Endothelial cell of umbilical vein (primary cell): ENCODE results near the gene LMAN2. TPM values are rescaled to one million over a fixed set of nuclear protein-coding genes. Genes with fewer than 3 reads are reported as not detected.

Experiments used
- BruUV-seq: library from RNA; stranded (reverse); fragments of 400-500 nt; replicated peaks from 2 replicates; lab custom pipeline; 2021; lab: Mats Ljungman, UMichigan
- CTCF ChIA-PET: fragments of 300-600, 350-600 bp; sonication (Branson Sonifier 250); formaldehyde crosslinking; loops from one replicate; lab custom pipeline; 2021; ENCODE audit warnings: antibody characterized with exemption, inconsistent platforms; lab: Charles Lee
- POLR2A ChIA-PET: fragments of 300-600, 350-600 bp; sonication (Branson Sonifier 250); formaldehyde crosslinking; loops from one replicate; lab custom pipeline; 2021; ENCODE audit warnings: antibody characterized with exemption, inconsistent platforms; lab: Charles Lee
- DNase-seq: peaks from one replicate; pipeline ENCODE4 v3.0.0-alpha.2; 2011; ENCODE audit warnings: low read depth, low spot score
- FAIRE-seq: peaks from 2 replicates; lab custom pipeline; 2011; peaks lifted over from hg19 to GRCh38; lab: Jason Lieb, UNC
- H2AFZ ChIP-seq: 2 replicates; pipeline ENCODE4 v1.6.0; 2012; ENCODE audit warnings: low read depth, low read length, control low read depth, inconsistent platforms
- H3K27ac ChIP-seq: 2 replicates; pipeline ENCODE4 v1.5.1; 2011; ENCODE audit warnings: low read depth, mild to moderate bottlenecking, control low read depth, low read length, moderate library complexity; ENCODE audit not compliant: insufficient read depth
- H3K27me3 ChIP-seq, 2 experiments: 2 replicates each; pipeline versions ENCODE4 v1.6.0 to v1.6.1; 2011; ENCODE audit warnings: low read length in 2 of 2, mixed read lengths in 1 of 2; ENCODE audit not compliant: control insufficient read depth in 2 of 2, insufficient read depth in 2 of 2
- H3K36me3 ChIP-seq, 2 experiments: 2 replicates in 1 of 2; 3 replicates in 1 of 2; pipeline ENCODE4 v1.5.1; 2011; ENCODE audit warnings: low read length in 2 of 2, mild to moderate bottlenecking in 1 of 2, moderate library complexity in 1 of 2; ENCODE audit not compliant: control insufficient read depth in 2 of 2, insufficient read depth in 2 of 2; ENCODE audit errors: extremely low read depth in 1 of 2
- H3K4me1 ChIP-seq: 3 replicates; pipeline ENCODE4 v1.5.1; 2011; ENCODE audit warnings: mild to moderate bottlenecking, low read length; ENCODE audit not compliant: control insufficient read depth, insufficient read depth; ENCODE audit errors: extremely low read depth
- H3K4me2 ChIP-seq: 2 replicates; pipeline ENCODE4 v1.6.1; 2011; ENCODE audit warnings: low read length, control low read depth, mixed read lengths; ENCODE audit not compliant: insufficient read depth
- H3K4me3 ChIP-seq, 3 experiments: fragments of 200-600 bp in 1 of 3; sonication (generic), shearing (Covaris generic) in 1 of 3; replicated peaks in 1 of 3; 2 replicates each; pipeline ENCODE4 v1.5.1; 2011 to 2016; ENCODE audit warnings: control low read depth in 3 of 3, low read length in 3 of 3, mild to moderate bottlenecking in 2 of 3, inconsistent platforms in 1 of 3, low read depth in 1 of 3, moderate library complexity in 1 of 3; ENCODE audit not compliant: insufficient read depth in 1 of 3
- H3K79me2 ChIP-seq: 2 replicates; pipeline ENCODE4 v1.6.0; 2012; ENCODE audit warnings: low read length, inconsistent platforms; ENCODE audit not compliant: control insufficient read depth, insufficient read depth
- H3K9ac ChIP-seq: replicated peaks from 2 replicates; pipeline ENCODE3; 2011; ENCODE audit warnings: low read length, control low read depth; ENCODE audit not compliant: insufficient read depth; ENCODE audit errors: extremely low read depth
- H3K9me1 ChIP-seq: replicated peaks from 3 replicates; pipeline ENCODE4 v1.6.0; 2011; ENCODE audit warnings: mild to moderate bottlenecking, low read length; ENCODE audit not compliant: control insufficient read depth, insufficient read depth; ENCODE audit errors: extremely low read depth
- H3K9me3 ChIP-seq: replicated peaks from 2 replicates; pipeline ENCODE4 v1.5.1; 2012; ENCODE audit warnings: low read length, inconsistent platforms; ENCODE audit not compliant: control insufficient read depth, insufficient read depth
- H4K20me1 ChIP-seq: replicated peaks from 2 replicates; pipeline ENCODE3; 2011; ENCODE audit warnings: mild to moderate bottlenecking, low read length; ENCODE audit not compliant: control insufficient read depth, insufficient read depth; ENCODE audit errors: extremely low read depth
- EZH2 ChIP-seq: IDR thresholded peaks from 2 replicates; pipeline ENCODE4 v1.6.1; 2012; ENCODE audit warnings: borderline replicate concordance, low read depth, mild to moderate bottlenecking, moderate library complexity, low read length, inconsistent platforms; ENCODE audit not compliant: severe bottlenecking
- FOS ChIP-seq: IDR thresholded peaks from 2 replicates; pipeline ENCODE4 v1.6.1; 2011; ENCODE audit warnings: mild to moderate bottlenecking, low read length, moderate library complexity, borderline replicate concordance; ENCODE audit not compliant: insufficient read depth
- GATA2 ChIP-seq: IDR thresholded peaks from 2 replicates; pipeline ENCODE4 v1.7.0; 2011; ENCODE audit warnings: low read depth, mild to moderate bottlenecking, moderate library complexity, mixed read lengths, low read length; ENCODE audit not compliant: insufficient read length, insufficient read depth
- JUN ChIP-seq: IDR thresholded peaks from 2 replicates; pipeline ENCODE4 v1.6.1; 2011; ENCODE audit warnings: borderline replicate concordance, low read depth; ENCODE audit not compliant: insufficient read length, insufficient read depth
- MYC ChIP-seq: IDR thresholded peaks from one replicate; pipeline ENCODE4 v1.6.1; 2011; ENCODE audit warnings: mild to moderate bottlenecking, low read depth, low read length
- POLR2A ChIP-seq: IDR thresholded peaks from 2 replicates; pipeline ENCODE4 v1.6.1; 2012; ENCODE audit warnings: low read depth, mild to moderate bottlenecking, control low read depth, low read length
- POLR2AphosphoS5 ChIP-seq: IDR thresholded peaks from 2 replicates; pipeline ENCODE4 v1.6.1; 2012; ENCODE audit warnings: low read depth, mild to moderate bottlenecking, control low read depth, low read length, moderate library complexity; ENCODE audit not compliant: insufficient read depth
- dilution Hi-C: fragments of 300-500 bp; cut with MboI; formaldehyde crosslinking; loops from one replicate; pipeline ENCODE4 v1.15.0; 2019; ENCODE audit warnings: low sequenced_read_pairs; ENCODE audit not compliant: extremely low pct_ligation_motif_present
- intact Hi-C: fragments of 100-400 bp; cut with micrococcal nuclease; formaldehyde crosslinking; loops from one replicate; pipeline ENCODE4 v1.10.0; 2022
- polyA plus RNA-seq, 4 experiments: library from polyadenylated mRNA; depleted of rRNA in 3 of 4; stranded (reverse) in 3 of 4; unstranded in 1 of 4; fragments of >200 nt; gene quantifications; 2 replicates each; pipeline versions ENCODE4 v1.2.1 to v1.2.3, GENCODE V29; 2011 to 2012; ENCODE audit warnings: missing spikeins in 1 of 4
- total RNA-seq: library from RNA; stranded (reverse); gene quantifications from 2 replicates; pipeline ENCODE4 v1.2.3, GENCODE V29; 2021
- TF ChIP-seq, protein P1 (sequence below), 2 donors: IDR thresholded peaks; 1 replicate in 1 of 2; 2 replicates in 1 of 2; pipeline ENCODE4 v1.5.1; 2011; ENCODE audit warnings: low read length in 2 of 2, mild to moderate bottlenecking in 2 of 2, moderate library complexity in 2 of 2, control low read depth in 1 of 2, inconsistent platforms in 1 of 2, low read depth in 1 of 2; ENCODE audit not compliant: insufficient read depth in 1 of 2; ENCODE audit errors: extremely low read depth in 1 of 2
- TF ChIP-seq, protein P2 (sequence below): IDR thresholded peaks from 2 replicates; pipeline ENCODE4 v1.6.1; 2011; ENCODE audit not compliant: insufficient read depth, insufficient read length

Gene LMAN2
- total and polyA plus RNA-seq, 2 donors (not counting 3 experiments of a cell fraction or from before 2014, with no cell fraction given): 151 to 370 TPM

DNA sequence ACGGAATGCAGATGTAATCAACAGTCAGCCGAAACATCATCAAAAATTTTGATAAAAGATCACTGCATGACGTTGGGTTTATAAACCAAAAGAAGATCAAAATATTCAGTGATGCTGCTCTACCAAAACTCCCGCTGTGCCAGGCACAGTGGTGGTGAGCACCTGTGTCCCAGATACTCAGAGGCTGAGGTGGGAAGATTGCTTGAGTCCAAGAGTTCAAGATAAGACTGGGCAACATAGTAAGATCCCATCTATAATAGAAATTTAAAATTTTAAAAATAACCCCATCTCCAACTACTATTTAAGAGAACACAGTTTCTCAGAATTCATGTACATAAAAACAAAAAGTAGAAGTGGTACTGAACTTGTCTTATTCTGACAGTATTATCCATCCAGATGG lies 3.8 kb downstream of the LMAN2 start:
- CTCF ChIA-PET: no interaction called here
- H3K9me1 ChIP-seq: no peaks in the 10 kb centered on the region
- intact Hi-C loops (no loop called here), dilution Hi-C loops (no loop called here)
- no peaks in the 10 kb centered on the region for H4K20me1 ChIP-seq
- no peak overlapping the region for H3K4me3 ChIP-seq
- POLR2A ChIA-PET: no interaction called here
- FAIRE-seq (peak; percentile 40), DNase-seq (no peak)
- no peaks in the 10 kb centered on the region for H3K9me3 ChIP-seq
- H3K4me1 ChIP-seq: peaks cover 21% of the 10 kb centered on the region
- no peak overlapping the region for H3K27ac ChIP-seq
- H3K4me2 ChIP-seq: no peak overlapping the region
- peaks cover 65% of the 10 kb centered on the region for H3K79me2 ChIP-seq
- H2AFZ ChIP-seq: no peak overlapping the region
- BruUV-seq: no TSS peak
- no peak overlapping the region for H3K9ac ChIP-seq
- peaks cover 2 to 6% of the 10 kb centered on the region in 2 experiments for H3K36me3 ChIP-seq
- TF ChIP-seq MYC (no peak), POLR2A (no peak)
- TF ChIP-seq, protein P1, sequence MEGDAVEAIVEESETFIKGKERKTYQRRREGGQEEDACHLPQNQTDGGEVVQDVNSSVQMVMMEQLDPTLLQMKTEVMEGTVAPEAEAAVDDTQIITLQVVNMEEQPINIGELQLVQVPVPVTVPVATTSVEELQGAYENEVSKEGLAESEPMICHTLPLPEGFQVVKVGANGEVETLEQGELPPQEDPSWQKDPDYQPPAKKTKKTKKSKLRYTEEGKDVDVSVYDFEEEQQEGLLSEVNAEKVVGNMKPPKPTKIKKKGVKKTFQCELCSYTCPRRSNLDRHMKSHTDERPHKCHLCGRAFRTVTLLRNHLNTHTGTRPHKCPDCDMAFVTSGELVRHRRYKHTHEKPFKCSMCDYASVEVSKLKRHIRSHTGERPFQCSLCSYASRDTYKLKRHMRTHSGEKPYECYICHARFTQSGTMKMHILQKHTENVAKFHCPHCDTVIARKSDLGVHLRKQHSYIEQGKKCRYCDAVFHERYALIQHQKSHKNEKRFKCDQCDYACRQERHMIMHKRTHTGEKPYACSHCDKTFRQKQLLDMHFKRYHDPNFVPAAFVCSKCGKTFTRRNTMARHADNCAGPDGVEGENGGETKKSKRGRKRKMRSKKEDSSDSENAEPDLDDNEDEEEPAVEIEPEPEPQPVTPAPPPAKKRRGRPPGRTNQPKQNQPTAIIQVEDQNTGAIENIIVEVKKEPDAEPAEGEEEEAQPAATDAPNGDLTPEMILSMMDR (IDR thresholded peaks at IDR 0.05; ENCODE audit: extremely low read depth in 1 of 2, insufficient read depth in 1 of 2, low read depth in 1 of 2, low read length in 2 of 2): no peak
- TF ChIP-seq, protein P2, sequence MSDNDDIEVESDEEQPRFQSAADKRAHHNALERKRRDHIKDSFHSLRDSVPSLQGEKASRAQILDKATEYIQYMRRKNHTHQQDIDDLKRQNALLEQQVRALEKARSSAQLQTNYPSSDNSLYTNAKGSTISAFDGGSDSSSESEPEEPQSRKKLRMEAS: no peak
- H3K27me3 ChIP-seq: no peaks in the 10 kb centered on the region

DNA sequence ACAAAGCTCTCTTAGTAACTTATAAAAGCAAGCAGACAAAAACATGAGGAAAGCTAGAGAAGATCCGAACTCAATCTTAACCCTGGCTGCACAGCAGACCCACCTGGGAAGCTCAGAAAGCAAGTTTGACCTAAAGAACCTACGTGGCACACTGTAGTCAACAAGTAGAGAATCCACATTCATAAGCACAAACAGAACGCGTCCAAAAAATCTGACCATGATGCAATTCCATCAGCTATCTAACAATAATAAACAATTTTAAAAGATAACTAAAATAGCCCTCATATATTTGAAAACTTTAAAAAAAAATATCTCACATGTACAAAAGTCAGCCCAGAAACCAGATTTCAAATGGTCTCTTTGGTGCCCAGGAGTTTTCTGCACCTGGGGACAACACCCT lies 4.6 kb downstream of the LMAN2 start:
- no TSS peak for BruUV-seq
- FAIRE-seq (no peak), DNase-seq (no peak)
- no peaks in the 10 kb centered on the region for H3K9me1 ChIP-seq
- H3K9ac ChIP-seq: no peak overlapping the region
- peaks cover 17% of the 10 kb centered on the region for H3K4me1 ChIP-seq
- H2AFZ ChIP-seq: no peak overlapping the region
- ChIA-PET POLR2A (no interaction called here), CTCF (interaction anchor here (0.8 to 1.6 kb wide), 3 partner anchors 36 to 58 kb away, joined by 3 read pairs; no protein-coding TSS in a partner anchor)
- no peaks in the 10 kb centered on the region for H3K9me3 ChIP-seq
- H3K27ac ChIP-seq: no peak overlapping the region
- no peak overlapping the region for H3K4me2 ChIP-seq
- intact Hi-C loops: no loop called here
- H4K20me1 ChIP-seq: no peaks in the 10 kb centered on the region
- no peak for TF ChIP-seq EZH2
- TF ChIP-seq, protein P1 (IDR thresholded peaks at IDR 0.05; ENCODE audit: extremely low read depth in 1 of 2, insufficient read depth in 1 of 2, low read depth in 1 of 2, low read length in 2 of 2): no peak
- TF ChIP-seq, protein P2: no peak
- TF ChIP-seq FOS: no peak
- no peak for TF ChIP-seq JUN
- no peak for TF ChIP-seq GATA2
- no peak for TF ChIP-seq MYC
- no peak for TF ChIP-seq POLR2AphosphoS5
- TF ChIP-seq POLR2A: no peak
- H3K27me3 ChIP-seq: no peaks in the 10 kb centered on the region
- H3K36me3 ChIP-seq: peaks cover 2 to 8% of the 10 kb centered on the region in 2 experiments
- no peak overlapping the region for H3K4me3 ChIP-seq
- H3K79me2 ChIP-seq: peaks cover 68% of the 10 kb centered on the region
- dilution Hi-C loops: no loop called here
